HG03025 (cell line): ENCODE measurements around the gene CGRRF1.

Source experiments
- ATAC-seq: cut with Tn5 transposase; IDR thresholded peaks from one replicate; pipeline ENCODE4 v1.9.1; 2021; ENCODE audit warnings: mild to moderate bottlenecking, moderate library complexity; ENCODE audit not compliant: unreplicated experiment, low FRiP score

CGRRF1 gene

DNA sequence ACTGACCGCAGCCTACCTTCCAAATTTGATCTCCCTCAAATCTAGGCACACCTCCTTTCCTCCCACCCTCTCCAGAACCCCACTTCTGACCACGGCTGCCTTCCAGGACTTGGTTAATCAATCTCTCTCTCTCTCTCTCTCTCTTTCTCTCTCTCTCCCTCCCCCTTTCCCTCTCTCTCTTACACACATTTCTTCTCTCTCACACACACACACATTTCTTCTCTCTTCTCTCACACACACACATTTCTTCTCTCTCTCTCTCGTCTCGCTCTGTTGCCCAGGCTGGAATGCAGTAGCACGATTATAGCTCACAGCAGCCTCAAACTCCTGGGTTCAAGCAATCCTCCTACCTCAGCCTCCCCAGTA lies 20.4 kb upstream of the CGRRF1 start:
- no peak for ATAC-seq

DNA sequence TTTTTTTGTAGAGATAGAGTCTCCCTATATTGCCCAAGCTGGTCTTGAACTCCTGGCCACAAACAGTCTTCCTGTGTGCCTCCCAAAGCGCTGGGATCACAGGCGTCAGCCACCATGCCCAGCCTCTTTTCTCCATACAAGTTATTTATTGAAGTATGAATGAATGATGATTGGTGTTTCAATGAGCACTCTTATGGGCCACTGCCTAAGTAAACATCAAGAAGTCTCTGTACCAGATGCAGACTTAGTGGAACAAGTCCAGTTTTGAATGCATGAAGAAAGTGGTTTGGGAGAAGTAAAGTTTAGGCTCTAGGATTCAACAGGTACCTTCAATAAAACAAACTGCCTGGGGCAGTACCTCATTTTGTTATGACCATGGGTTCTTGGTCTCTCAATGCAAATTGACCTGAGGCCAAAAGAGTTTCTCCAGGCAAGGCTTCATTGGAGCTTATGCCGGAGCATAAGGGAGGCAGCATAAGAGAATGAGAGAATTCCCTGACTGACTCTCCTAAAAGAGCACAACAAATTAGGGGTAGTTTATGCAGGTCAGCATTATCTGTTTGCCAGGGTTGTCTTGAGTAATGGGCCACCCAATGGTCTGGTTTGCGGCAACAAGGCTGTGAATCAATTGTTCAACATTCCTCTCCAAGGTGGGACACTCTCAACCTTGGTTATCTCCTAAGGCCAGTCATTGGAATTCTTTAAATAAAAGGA lies 19.8 kb upstream of the CGRRF1 start:
- no peak for ATAC-seq

DNA sequence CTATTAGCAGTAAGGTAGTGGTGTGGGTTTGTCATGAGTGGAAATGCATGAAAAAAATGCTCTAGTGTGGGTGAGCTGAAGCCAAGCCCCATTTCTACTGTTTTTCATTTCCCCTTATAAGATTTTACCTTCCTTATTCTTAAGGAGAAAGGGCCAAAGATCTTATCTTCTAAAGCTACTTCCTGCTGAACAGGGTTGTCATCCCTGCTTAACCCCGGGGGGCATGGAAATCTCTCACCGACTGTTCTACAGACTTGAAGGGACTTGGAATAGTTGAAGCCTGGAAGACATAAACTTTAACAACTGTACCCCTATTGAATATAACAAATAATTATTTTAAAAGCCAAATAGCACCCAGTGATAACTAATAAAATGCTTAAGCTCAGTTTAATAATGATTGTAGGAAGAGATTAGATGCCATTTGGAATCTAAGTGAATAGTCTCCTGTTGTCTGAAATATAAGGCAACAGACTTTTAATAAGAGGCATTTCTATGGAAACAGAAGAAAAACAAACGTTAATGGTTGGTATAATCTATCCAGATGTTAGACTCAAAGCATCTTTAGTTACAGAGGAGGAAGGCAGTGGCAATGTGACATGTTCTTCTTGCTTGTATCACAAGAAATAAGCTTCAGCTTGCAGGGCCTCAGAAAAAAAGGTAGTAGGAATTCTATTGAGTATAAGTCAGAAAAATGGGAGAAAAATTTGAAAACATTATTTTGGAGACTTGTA lies 19.1 kb upstream of the CGRRF1 start:
- ATAC-seq, result no peak

DNA sequence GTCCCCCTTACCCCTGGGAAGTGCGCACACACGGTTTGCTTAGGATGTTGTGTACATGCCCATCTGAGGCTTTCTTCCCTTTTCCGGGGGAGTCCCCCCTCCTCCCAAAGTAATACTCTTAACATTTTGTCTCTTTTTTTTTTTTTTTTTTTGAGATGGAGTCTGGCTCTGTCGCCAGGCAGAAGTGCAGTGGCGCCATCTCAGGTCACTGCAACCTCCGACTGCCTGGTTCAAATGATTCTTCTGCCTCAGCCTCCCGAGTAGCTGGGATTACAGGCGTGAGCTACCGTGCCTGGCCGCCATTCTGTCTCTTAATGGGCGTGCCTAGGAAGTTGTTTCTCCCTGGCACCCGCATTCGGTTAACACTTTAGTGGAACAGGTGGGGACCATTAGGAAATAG lies 16.4 kb upstream of the CGRRF1 start:
- ATAC-seq, result no peak

DNA sequence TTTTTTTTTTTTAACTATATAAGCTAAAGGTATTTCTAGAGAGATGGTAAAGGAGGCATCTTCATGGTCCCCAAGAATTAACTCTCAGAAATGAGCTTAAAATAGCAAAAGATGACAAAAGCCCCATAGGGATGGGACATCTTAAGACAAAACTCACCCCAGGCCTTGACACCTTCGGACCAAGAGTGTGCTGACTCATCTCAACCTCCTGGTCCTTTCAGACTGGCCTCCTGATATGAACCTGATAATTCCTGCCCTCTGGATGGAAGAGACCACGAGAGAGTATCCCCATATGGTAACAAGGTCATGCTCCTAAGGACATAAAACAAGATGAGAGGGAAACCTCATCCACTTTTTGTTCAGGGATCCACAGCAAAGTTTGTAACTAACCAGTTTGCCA lies 12.5 kb upstream of the CGRRF1 start:
- no peak for ATAC-seq

DNA sequence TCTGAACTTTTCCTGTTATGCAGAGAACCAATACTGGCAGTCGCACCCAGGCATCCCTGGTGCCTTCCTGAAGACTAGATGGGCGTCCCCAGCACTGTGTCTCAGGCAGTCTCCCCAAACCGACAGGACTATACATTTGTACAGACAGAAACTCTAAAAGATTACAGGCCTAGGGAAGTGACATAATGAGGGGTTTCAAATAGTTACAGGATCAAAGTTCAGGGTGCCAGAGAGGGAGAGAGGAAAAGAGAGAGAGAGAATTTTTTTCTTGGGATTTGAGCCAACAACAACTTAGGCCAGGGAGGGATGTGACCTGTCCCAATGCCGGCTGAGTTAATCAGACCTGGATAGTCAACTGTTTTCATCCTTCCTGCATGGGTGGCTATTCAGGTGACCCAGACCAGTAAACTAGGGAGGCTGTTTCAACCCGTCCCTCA lies 11.6 kb upstream of the CGRRF1 start:
- no peak for ATAC-seq

DNA sequence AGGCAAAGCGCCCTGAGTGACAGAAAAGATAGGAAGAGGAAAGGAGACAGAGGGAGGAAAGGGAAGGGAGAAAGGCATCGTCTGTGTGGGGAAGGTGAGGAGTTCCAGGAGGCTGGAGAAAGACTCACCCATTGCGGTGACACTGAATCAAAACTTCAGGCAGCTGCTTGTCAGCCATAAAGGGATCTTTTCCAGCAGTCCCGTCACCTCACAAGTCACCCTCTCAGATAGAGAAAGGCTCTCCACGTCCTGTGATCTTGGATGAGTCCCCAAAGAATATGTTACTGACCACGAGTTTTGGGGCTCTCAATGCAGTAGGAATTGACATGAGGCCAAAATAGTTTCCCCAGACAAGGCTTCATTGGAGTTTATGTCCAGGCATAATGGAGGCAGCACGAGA lies 11.1 kb upstream of the CGRRF1 start:
- no peak for ATAC-seq

DNA sequence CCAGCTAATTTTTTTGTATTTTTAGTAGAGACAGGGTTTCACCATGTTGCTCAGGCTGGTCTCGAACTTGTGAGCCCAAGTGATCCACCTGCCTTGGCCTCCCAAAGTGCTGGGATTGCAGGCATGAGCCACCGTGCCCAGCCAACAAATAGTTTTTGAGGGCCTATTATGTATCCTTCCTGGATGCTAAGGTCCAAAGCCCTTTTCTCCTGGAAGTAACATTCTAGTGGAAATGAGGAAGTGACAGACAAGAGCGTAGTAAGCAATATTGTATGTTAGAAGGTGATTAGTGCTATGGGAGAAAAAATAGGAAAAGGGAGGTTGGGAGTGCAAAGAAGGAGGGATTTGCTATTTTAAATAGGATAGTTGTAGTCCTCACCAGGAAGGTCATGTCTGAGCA lies 9.0 kb upstream of the CGRRF1 start:
- no peak for ATAC-seq

DNA sequence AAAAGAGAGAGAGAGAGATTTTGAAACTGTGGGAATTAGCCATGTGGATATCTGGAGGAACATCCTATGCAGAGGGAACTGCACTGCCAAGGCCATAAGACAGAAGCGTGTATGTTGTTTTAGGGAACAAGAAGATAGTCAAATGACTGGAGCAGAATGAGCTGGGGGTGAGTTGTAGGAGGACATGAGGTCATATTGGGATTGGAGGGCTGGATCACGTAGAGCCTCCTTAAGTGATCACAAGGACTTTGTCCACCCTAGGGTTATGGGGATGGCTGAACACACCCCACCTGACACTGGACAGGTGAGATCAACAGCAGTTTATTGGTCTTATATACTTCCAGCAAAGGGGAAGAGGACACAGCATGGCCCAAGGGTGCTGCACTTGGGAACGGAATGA lies 8.2 kb upstream of the CGRRF1 start:
- ATAC-seq, result no peak

DNA sequence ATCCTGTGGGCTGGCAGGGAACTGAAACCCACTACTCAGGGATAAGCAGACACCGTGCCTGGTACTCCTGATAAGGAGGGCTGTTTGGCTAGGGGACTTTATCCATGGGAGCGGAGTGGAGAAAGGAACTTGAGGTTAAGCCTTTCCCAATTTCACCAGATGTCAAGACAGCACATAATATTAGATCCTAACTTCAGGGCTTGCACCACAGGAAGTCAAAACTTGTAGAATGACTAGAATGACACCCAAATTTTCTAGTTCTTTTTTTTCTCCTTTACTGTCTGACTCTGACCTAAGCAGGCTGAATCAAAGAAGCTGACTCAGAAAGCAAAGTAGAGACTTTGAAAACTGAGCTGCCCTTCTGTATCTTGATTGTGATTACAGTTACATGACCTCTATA lies 7.1 kb upstream of the CGRRF1 start:
- no peak for ATAC-seq

DNA sequence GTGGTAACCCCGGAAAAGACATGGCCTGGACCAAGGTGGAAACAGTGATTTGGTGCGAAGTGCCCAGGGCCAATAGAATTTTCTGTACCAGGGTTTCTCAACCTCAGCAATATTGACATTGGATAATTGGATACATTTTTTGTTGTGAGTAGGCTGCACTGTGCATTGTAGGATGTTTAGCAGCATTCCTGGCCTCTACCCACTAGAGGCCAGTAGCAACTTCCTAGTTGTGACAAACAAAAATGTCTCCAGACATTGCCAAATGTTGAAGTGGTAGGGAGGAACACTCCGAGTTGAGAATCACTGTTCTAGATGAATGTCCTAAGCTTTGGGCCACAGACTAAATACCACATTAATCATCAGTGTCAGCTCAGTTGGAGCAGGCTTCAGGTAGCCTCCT lies 6.2 kb upstream of the CGRRF1 start:
- no peak for ATAC-seq

DNA sequence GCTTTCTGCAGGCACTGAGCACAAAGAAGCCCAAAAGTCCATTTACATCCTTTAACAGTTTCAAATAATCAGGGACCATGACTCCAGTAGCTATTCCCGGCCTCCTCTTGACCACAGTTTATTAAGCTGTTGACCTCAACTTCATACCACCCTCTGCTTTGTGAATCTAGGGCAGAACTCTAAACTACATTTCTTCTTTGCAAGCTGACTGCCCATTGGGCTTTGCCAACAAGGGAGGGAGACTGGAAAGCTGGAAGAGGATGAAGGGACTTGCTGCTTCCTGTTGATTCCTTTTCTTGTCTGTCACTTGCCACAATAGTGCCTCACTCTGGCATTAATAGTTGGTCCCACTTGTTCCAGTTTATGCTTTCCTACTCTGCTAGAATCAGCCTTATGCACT lies 2.7 kb downstream of the CGRRF1 start:
- no peak for ATAC-seq

DNA sequence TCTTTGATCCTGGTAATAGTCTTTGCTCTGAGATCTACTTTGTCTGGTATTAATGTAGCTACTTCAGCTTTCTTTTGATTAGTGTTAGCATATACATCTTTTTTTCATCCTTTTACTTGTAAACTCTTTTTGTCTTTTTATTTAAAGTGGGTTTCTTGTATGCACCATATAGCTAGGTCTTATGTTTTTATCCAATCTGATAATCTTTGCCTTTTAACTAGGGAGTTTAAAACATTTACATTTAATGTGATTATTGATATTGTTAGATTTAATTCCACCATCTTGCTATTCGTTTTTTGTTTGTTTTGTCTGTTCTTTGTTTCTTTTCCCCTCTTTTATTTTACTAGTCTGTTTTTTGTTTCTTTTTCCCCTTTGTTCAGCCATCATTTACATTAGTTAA lies 6.0 kb downstream of the CGRRF1 start:
- ATAC-seq, result no peak

DNA sequence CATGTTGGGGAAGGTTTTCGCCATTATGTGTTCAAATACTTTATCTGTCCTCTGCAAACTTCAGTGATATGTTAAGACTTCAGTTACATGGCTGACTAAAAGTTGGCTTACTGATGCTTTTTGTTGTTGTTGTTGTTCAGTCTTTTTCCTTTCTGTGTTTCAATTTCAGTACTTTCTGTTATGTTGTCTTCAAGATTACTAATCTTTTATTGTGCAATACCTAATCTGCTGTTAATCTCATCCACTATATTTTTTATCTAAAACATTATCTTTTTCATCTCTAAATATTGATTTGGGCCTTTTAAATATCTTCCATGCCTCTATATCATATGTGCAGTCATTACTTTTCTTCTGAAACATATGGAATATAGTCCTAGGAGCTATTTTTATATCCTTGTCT lies 7.0 kb downstream of the CGRRF1 start:
- ATAC-seq, result no peak

DNA sequence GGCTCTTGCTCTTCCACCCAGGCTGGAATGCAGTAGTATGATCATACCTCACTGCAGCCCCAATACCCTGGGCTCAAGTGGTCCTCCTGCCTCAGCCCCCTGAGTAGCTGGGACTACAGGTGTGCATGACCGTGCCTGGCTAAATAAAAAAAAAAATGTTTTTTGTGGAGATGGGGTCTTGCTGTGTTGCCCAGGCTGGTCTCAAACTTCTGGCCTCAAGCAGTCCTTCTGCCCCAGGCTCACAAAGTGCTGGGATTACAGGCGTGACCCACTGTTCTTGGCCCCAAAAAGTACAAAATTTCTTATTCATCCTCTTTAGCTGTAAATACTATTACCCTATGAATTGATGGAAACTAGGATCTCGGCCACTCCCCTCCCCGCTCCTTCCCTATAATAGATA lies 14.7 kb downstream of the CGRRF1 start:
- ATAC-seq, result no peak

DNA sequence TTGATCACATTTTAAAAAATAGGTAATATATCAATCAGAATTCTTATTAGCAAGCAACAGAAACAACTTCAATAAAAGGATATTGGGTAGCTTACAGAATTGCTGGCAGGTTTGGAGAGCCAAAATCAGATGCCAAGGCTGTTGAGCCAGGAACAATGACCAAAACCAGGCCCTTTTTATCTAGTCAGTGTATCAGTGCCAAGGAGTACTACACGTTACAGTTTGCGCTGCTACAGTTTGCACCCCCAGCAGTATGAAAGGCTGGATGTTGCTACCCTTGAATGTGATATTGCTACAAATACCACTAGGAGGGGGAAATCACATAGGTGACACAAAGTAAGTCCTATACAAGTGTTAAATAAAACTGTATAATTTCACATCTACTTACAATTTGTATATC lies 19.3 kb downstream of the CGRRF1 start:
- no peak for ATAC-seq

DNA sequence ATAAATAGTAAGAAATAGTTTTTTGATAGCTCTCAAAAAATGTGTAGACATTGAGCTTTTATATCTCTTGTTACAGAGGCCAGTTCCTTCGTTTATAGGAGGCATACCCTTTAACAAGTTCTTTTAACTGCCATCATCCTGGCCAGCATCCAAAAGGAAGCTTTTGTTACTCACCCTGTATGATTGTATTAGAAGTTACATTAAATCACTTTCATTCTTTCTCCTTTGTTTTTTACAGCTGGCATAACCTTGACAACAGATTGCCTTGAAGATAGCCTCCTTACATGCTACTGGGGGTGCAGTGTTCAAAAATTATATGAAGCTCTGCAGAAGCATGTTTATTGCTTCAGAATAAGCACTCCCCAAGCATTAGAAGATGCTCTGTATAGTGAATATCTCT lies 20.1 kb downstream of the CGRRF1 start:
- no peak for ATAC-seq

DNA sequence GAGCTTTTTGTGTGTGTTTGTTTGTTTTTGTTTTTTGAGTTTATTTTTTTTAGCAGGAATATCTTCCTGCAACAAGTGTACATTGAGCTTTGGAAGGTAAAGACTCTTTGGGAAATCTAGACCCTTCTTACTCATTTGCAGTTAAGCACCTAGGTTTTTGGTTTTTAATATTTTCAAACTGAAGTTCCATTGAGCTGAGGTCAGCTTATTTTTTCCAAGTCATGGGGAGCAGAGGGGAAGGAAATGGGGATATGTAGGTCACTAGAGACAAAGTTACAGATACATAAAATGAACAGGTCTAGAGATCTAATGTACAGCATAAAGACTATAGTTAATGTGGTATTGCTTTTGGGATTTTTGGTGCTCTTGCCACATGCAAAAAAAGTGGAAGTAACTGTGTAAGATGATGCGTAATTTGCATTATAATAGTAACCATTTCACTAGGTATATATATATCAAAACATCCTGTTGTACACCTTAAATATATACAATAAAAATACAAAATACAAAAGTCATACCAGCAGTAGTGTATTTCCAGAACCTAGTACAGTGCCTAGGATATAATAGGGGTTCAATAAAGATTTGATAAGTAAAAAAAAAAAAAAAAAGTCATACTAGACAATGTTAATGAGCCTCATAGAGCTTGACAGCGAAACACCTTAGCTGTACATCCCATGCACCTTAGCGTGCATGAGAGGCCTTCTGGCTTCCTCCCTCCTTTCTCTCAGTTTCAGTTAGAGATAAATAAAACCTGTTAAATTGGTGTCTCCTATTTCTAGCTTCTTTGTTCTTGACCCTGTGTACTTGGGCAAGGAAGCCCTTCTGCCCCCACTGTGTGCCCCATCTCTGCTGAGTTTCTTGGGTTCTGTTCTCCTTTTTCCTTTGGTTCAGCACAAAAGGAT lies 22.7 kb downstream of the CGRRF1 start:
- ATAC-seq, result peak; percentile 91

DNA sequence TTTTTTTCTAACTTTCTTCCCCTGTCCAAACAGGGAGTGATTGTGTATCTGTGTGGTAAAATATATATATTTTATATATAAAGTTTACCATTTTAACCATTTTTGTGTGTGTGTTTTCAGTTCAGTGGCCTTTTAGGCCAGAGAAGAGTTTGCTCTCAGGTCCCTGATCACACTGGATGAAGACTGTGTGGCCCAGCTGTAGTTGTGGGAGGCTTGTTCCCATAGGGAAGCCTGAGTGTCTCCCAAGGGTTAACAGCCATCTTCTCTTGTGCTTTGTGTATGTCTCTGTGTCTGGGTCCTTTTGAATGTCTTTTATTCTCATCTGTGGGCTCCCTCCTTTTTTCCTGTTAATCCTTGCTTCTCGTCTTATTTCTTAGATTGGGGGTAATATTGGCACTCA lies 23.4 kb downstream of the CGRRF1 start:
- no peak for ATAC-seq

DNA sequence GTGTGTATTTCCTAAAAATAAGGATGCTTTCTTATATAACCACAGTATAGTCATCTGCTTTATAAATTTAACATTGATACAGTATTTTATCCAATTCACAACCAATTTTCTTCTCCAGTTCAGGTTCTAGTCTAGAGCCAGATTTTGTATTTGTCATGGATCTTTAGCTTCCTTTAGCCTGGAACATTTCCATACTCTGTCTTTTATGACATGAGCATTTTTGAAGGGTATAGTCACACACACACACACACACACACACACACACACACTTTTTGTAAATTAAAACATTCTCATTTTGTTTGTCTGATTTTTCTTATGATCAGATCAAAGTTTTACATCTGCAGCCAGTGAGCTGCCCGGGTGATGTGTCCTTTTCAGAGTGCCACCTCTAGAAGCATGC lies 25.4 kb downstream of the CGRRF1 start:
- ATAC-seq, result no peak

DNA sequence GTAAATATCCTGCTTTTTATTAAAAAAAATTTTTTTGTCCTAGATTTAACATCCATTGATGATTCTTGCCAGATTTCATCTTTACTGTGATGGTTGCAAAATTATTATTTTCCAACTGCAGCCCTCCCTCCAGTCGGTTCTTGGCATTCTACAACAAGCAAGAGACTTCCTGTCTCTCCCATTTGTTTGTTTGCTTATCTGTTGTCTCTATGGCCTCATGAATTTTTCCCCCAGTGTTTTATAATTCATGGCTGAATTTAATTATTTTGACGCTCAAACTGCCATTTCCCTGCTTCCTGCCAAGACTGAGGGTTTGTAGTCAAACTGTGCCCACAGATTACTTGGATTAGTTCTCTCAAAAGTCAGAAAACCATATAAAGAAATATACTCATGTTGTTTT lies 25.9 kb downstream of the CGRRF1 start:
- ATAC-seq, result no peak
